ENCODE results near the gene MOB3B.

DNA sequence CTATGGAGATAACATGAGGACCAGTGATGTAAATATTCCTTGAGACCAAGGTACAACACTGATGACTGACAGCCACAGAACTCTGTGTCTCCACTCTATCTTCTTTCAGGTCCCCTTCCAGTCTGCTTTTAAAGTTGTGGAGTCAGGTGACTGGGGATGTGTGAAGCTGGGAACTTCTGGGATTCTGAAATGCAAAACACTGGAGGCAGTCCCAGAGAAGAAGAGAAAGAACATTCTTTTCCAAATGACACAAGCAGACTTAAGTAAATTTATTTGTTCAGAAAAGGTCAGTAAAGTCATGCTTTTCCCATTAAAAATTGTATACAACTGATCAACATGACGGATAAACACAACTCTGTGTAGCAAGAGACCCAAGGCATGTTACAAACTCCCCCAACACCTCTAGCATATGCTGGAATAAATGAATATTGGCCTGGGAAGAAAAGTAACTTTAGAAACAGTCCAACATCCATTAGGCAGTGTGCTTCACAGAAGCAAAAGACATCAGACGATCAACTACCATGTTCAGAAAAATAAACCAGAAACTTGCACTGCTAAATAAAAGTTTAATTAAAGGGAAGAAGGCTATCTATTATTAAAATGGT lies 98.0 kb downstream of the MOB3B start:
- TF ChIP-seq, protein P1, sequence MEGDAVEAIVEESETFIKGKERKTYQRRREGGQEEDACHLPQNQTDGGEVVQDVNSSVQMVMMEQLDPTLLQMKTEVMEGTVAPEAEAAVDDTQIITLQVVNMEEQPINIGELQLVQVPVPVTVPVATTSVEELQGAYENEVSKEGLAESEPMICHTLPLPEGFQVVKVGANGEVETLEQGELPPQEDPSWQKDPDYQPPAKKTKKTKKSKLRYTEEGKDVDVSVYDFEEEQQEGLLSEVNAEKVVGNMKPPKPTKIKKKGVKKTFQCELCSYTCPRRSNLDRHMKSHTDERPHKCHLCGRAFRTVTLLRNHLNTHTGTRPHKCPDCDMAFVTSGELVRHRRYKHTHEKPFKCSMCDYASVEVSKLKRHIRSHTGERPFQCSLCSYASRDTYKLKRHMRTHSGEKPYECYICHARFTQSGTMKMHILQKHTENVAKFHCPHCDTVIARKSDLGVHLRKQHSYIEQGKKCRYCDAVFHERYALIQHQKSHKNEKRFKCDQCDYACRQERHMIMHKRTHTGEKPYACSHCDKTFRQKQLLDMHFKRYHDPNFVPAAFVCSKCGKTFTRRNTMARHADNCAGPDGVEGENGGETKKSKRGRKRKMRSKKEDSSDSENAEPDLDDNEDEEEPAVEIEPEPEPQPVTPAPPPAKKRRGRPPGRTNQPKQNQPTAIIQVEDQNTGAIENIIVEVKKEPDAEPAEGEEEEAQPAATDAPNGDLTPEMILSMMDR (IDR thresholded peaks at IDR 0.05): no peak
- TF ChIP-seq POLR2A (IDR thresholded peaks at IDR 0.05): no peak
